Measurements from ENCODE around the gene TSSK2. TPM values are rescaled to one million over a fixed set of nuclear protein-coding genes. Genes with fewer than 3 reads are reported as not detected.

TSSK2 gene
- total and polyA plus RNA-seq, 2 experiments from 2014 or later: not detected

GRCh38 chr22:19127329-19128008 lies 3.6 kb upstream of the TSSK2 start (continued):
- no peak for TF ChIP-seq POLR2AphosphoS5 (IDR thresholded peaks at IDR 0.05; ENCODE audit: low read depth)
- TF ChIP-seq ZNF462 (CRISPR knock-in tag; IDR thresholded peaks at IDR 0.05): no peak
- TF ChIP-seq ZNF331 (CRISPR knock-in tag; IDR thresholded peaks at IDR 0.05; ENCODE audit: low read depth): no peak
- TF ChIP-seq EZH2 (IDR thresholded peaks at IDR 0.05; ENCODE audit: low read depth, unreplicated experiment): no peak

- Mint-ChIP-seq H3K4me3 (no peak overlapping the region; the same call in 2 of the 3 replicates), H3K36me3 (ENCODE audit: low read depth) (peaks cover 7% of the 10 kb centered on the region; the same call in 2 of the 3 replicates), H3K27ac (no peak overlapping the region), H3K9me3 (no peaks in the 10 kb centered on the region), H3K4me1 (peaks cover 16% of the 10 kb centered on the region), H3K27me3 (ENCODE audit: insufficient read depth, low read depth, poor library complexity) (peaks cover 18% of the 10 kb centered on the region)
- ATAC-seq (no peak), DNase-seq (ENCODE audit: low spot score) (no peak)
- Histone ChIP-seq H3K27me3 (ENCODE audit: insufficient read depth) (no peaks in the 10 kb centered on the region), H3K27ac (ENCODE audit: low read depth) (no peak overlapping the region), H2AFZ (no peak overlapping the region), H3K79me2 (replicated peaks; ENCODE audit: insufficient read depth) (no peaks in the 10 kb centered on the region), H3K4me3 (no peak overlapping the region), H4K20me1 (replicated peaks; ENCODE audit: insufficient read depth) (no peaks in the 10 kb centered on the region), H3K9me2 (ENCODE audit: insufficient read depth) (no peaks in the 10 kb centered on the region), H3F3A (replicated peaks; ENCODE audit: low read depth) (no peaks in the 10 kb centered on the region; the same call in 1 of the 2 replicates), H3K36me3 (ENCODE audit: insufficient read depth) (no peaks in the 10 kb centered on the region), H3K4me2 (no peak overlapping the region), H3K4me1 (ENCODE audit: insufficient read depth) (peaks cover 6% of the 10 kb centered on the region; the same call in 1 of the 2 replicates)
- TF ChIP-seq REST (IDR thresholded peaks at IDR 0.05; ENCODE audit: unreplicated experiment) (no peak), CTCF (conservative IDR thresholded peaks at IDR 0.05; ENCODE audit: low read depth in 2 of 2) (no peak)
Measured at GRCh38 chr22:19128009-19128401, 3.1 kb upstream of the TSSK2 start.

Data from GM23338 (cell line).